CD4-positive, alpha-beta T cell (primary cell): ENCODE measurements around the gene SOCS6. TPM values are rescaled to one million over a fixed set of nuclear protein-coding genes. Genes with fewer than 3 reads are reported as not detected.
A peak's percentile ranks its signal among the peaks of the same experiment; 100 is the strongest.

Experiments used
- ATAC-seq: fragments of 200-7000 bp; cut with Tn5 transposase; one replicate; pipeline ENCODE4 v1.10.0; 2022; ENCODE audit warnings: mild to moderate bottlenecking; ENCODE audit not compliant: poor library complexity
- CTCF ChIA-PET: fragments of 350-600 bp; sonication (Branson Sonifier 250); formaldehyde crosslinking; loops from one replicate; lab custom pipeline; 2021; ENCODE audit warnings: antibody characterized with exemption, inconsistent platforms; lab: Charles Lee
- POLR2A ChIA-PET: fragments of 350-600 bp; sonication (Branson Sonifier 250); formaldehyde crosslinking; loops from one replicate; lab custom pipeline; 2021; ENCODE audit warnings: antibody characterized with exemption, inconsistent platforms; lab: Charles Lee
- DNase-seq, 14 experiments: peaks; one replicate each; pipeline ENCODE4 v3.0.0-alpha.2; 2013 to 2020; ENCODE audit warnings: mixed read lengths in 2 of 14
- H3K27ac ChIP-seq, 2 donors: one replicate each; pipeline versions ENCODE4 v1.5.1 to v1.7.0; 2013; ENCODE audit warnings: low read length in 2 of 2, low read depth in 1 of 2, mild to moderate bottlenecking in 1 of 2
- H3K27me3 ChIP-seq, 2 experiments: 1 replicate in 1 of 2; 2 replicates in 1 of 2; pipeline versions ENCODE4 v1.6.1 to v1.7.0; 2013; ENCODE audit warnings: low read length in 2 of 2, control low read depth in 1 of 2, mild to moderate bottlenecking in 1 of 2, moderate library complexity in 1 of 2; ENCODE audit not compliant: insufficient read depth in 2 of 2, control insufficient read depth in 1 of 2
- H3K36me3 ChIP-seq: one replicate; pipeline ENCODE4 v1.6.1; 2013; ENCODE audit warnings: low read length, control low read depth; ENCODE audit not compliant: insufficient read depth
- H3K4me1 ChIP-seq: one replicate; pipeline ENCODE4 v1.6.1; 2013; ENCODE audit warnings: low read length, control low read depth; ENCODE audit not compliant: insufficient read depth
- H3K4me3 ChIP-seq: one replicate; pipeline ENCODE4 v1.5.1; 2013; ENCODE audit warnings: mild to moderate bottlenecking, low read length, moderate library complexity
- H3K9me3 ChIP-seq, 2 experiments: 1 replicate in 1 of 2; 2 replicates in 1 of 2; pipeline versions ENCODE4 v1.6.1 to v1.7.0; 2013; ENCODE audit warnings: low read length in 2 of 2, mild to moderate bottlenecking in 2 of 2, control low read depth in 1 of 2, moderate library complexity in 1 of 2; ENCODE audit not compliant: control insufficient read depth in 1 of 2, insufficient read depth in 1 of 2
- H3K27ac Mint-ChIP-seq: one replicate; pipeline ENCODE4 v1.8.0; 2020; ENCODE audit warnings: mixed read lengths
- H3K27me3 Mint-ChIP-seq: one replicate; pipeline ENCODE4 v1.8.0; 2021; ENCODE audit warnings: mixed read lengths
- H3K36me3 Mint-ChIP-seq: one replicate; pipeline ENCODE4 v1.8.0; 2021; ENCODE audit warnings: low read depth, mixed read lengths
- H3K4me1 Mint-ChIP-seq: one replicate; pipeline ENCODE4 v1.8.0; 2021; ENCODE audit warnings: low read depth, mixed read lengths
- H3K4me3 Mint-ChIP-seq: one replicate; pipeline ENCODE4 v1.8.0; 2020; ENCODE audit warnings: mild to moderate bottlenecking, mixed read lengths
- H3K9me3 Mint-ChIP-seq: one replicate; pipeline ENCODE4 v1.8.0; 2020; ENCODE audit warnings: mixed read lengths
- intact Hi-C, 2 experiments: fragments of 100-400 bp; cut with DNase I in 1 of 2; cut with micrococcal nuclease in 1 of 2; formaldehyde crosslinking; loops; one replicate each; pipeline versions ENCODE4 v1.15.1 to v1.9.0; 2023 to 2025; cut with DNase I, micrococcal nuclease
- polyA plus RNA-seq, 2 donors: library from polyadenylated mRNA; unstranded; fragments of 120-200 nt; gene quantifications; one replicate each; pipeline ENCODE4 v1.2.1, GENCODE V29; 2013
- total RNA-seq, 174 experiments: library from RNA in 2 of 174; stranded (reverse) in 2 of 174; gene quantifications; one replicate each; pipeline ENCODE4 v1.2.3 and lab custom pipeline; 2021 to 2026
- TF ChIP-seq, protein P1 (sequence below): fragments of 200-600 bp; IDR thresholded peaks from one replicate; pipeline ENCODE4 v1.8.0; 2022; ENCODE audit warnings: antibody characterized with exemption, mild to moderate bottlenecking

The SOCS6 gene, protein sequence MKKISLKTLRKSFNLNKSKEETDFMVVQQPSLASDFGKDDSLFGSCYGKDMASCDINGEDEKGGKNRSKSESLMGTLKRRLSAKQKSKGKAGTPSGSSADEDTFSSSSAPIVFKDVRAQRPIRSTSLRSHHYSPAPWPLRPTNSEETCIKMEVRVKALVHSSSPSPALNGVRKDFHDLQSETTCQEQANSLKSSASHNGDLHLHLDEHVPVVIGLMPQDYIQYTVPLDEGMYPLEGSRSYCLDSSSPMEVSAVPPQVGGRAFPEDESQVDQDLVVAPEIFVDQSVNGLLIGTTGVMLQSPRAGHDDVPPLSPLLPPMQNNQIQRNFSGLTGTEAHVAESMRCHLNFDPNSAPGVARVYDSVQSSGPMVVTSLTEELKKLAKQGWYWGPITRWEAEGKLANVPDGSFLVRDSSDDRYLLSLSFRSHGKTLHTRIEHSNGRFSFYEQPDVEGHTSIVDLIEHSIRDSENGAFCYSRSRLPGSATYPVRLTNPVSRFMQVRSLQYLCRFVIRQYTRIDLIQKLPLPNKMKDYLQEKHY
- 1 to 10 TPM; 1.8 to 2.5 TPM for total RNA-seq
- 1.6 TPM for polyA plus RNA-seq (2013, experiment 1 of 2)
- 1.6 TPM for polyA plus RNA-seq (2013, experiment 2 of 2)
- 0 to 6.2 (median 2.2) reads per million in 172 experiments for total RNA-seq (lab: John Stamatoyannopoulos, UW)

DNA sequence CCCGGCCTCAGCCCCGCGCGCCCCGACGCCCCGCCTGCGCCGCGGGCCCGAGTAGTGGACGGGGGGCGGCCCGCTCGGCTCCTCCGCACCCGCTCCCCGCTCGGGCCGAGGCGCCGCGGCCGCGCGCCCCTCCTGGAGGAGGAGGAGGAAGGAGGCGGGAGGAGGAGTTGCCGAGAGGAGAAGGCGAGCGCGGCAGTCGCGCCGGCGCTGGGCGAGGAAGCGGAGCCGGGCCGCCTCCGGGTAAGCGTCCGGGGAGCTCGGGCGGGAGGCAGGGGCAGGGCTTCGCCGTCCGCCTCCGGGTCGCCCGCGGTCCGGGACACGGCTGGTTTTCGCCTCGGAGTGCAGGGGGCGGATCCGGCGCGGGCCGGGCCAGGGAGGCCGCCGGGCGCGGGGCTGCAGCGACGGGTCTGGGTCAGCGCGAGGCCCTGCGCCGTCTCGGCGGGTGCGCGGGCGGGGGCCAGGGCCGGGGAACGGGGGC is at the start of gene SOCS6:
Gene SOCS6, plus strand, starts transcription at position 195 of the 478 bp plus-strand sequence. CDS start 35,624 bp downstream, outside the sequence.
- peak within 1 kb of the TSS; percentile 94 for H3K4me3 Mint-ChIP-seq
- H3K4me3 ChIP-seq, result peak within 1 kb of the TSS; percentile 49
- H3K27me3 Mint-ChIP-seq, result peaks cover 39% of the 10 kb centered on the region

DNA sequence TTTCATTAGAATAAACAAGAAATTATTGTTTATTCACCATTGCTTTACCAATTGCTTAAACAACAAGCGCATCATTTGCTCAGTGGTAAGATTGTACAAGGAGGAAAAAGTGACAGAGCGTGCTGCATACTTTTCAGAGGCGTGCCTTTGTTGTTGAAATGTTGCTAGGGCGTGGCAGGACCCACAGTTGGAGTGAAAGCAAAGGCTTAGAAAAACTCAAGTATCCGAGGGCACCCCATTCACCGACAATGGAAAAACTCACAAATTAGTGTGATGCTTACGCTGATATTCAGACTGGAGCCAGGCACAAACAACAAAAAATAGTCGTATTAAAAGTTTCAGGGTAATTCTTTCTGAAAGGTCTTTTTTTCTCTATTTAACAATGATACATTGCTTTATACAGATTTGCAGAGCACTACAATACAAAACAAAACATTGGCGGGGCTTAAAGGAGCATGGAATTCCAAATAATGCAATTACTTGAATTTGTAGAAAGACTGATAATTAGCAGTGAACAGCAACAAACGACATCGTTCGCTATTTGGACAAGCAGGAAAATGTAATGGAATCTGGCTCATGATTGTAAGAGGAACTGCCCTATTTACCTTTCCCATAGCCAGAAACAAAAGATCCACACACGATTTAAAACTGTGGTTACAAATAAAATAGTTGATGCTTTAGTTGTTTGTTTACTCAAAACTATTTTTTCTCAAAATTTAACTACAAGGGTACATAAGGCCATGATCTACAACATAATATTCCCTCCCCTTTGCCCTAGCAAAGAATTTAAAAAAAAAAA is 45.5 kb upstream of the SOCS6 start:
- Histone ChIP-seq H3K4me3 (no peak overlapping the region), H3K27me3 (no peaks in the 10 kb centered on the region), H3K9me3 (no peaks in the 10 kb centered on the region), H3K27ac (no peak overlapping the region), H3K36me3 (no peaks in the 10 kb centered on the region), H3K4me1 (no peaks in the 10 kb centered on the region)
- no peaks in the 10 kb centered on the region for H3K36me3 Mint-ChIP-seq
- no peaks in the 10 kb centered on the region for H3K9me3 Mint-ChIP-seq
- H3K27ac Mint-ChIP-seq, result no peak overlapping the region
- DNase-seq (no peak), ATAC-seq (no peak)
- no peak overlapping the region for H3K4me3 Mint-ChIP-seq
- intact Hi-C loops, result no loop called here
- CTCF ChIA-PET, result no interaction called here
- TF ChIP-seq, protein P1, sequence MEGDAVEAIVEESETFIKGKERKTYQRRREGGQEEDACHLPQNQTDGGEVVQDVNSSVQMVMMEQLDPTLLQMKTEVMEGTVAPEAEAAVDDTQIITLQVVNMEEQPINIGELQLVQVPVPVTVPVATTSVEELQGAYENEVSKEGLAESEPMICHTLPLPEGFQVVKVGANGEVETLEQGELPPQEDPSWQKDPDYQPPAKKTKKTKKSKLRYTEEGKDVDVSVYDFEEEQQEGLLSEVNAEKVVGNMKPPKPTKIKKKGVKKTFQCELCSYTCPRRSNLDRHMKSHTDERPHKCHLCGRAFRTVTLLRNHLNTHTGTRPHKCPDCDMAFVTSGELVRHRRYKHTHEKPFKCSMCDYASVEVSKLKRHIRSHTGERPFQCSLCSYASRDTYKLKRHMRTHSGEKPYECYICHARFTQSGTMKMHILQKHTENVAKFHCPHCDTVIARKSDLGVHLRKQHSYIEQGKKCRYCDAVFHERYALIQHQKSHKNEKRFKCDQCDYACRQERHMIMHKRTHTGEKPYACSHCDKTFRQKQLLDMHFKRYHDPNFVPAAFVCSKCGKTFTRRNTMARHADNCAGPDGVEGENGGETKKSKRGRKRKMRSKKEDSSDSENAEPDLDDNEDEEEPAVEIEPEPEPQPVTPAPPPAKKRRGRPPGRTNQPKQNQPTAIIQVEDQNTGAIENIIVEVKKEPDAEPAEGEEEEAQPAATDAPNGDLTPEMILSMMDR, result no peak
- H3K27me3 Mint-ChIP-seq, result peaks cover 23% of the 10 kb centered on the region
- POLR2A ChIA-PET, result no interaction called here
- no peaks in the 10 kb centered on the region for H3K4me1 Mint-ChIP-seq

More for the DNA sequence above, at the start of gene SOCS6:
- ATAC-seq (peak; percentile 68), DNase-seq (peak in 7 of 14 experiments; percentile 11 to 58 (median 34))
- intact Hi-C loops, result no loop called here
- Mint-ChIP-seq H3K36me3 (no peaks in the 10 kb centered on the region), H3K4me1 (peaks cover 12% of the 10 kb centered on the region), H3K27ac (peak within 1 kb of the TSS; percentile 15), H3K9me3 (no peaks in the 10 kb centered on the region)
- TF ChIP-seq, protein P1, result no peak
- Histone ChIP-seq H3K9me3 (no peaks in the 10 kb centered on the region), H3K36me3 (no peaks in the 10 kb centered on the region), H3K27me3 (peaks cover 11 to 19% of the 10 kb centered on the region in 2 experiments), H3K4me1 (peaks cover 21% of the 10 kb centered on the region), H3K27ac (no peak within 1 kb of the TSS)
- POLR2A ChIA-PET, result interaction anchor here (0.7 kb wide), 1 partner anchor 83 kb away, joined by 3 read pairs; the partner anchor contains the start of gene RTTN
- CTCF ChIA-PET, result no interaction called here

DNA sequence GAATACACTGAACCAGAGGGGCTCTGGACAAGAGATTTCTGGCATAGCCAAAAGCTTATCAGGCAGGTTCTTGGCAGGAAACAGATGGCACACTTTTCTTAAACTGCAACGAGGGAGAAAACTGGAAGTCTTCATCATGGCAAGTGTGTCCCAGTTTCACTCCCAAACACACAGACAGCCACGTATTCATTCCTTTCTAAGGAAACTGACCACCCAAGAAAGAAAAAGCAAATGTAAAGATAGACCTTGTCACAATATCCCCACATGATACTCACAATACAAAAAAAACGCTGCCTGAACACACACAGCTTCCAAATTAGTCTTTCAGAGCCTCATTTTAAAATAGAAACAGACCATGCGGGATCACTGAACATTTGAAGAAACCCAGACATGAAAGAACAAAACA is 42.8 kb upstream of the SOCS6 start:
- CTCF ChIA-PET, result no interaction called here
- Mint-ChIP-seq H3K27ac (no peak overlapping the region), H3K36me3 (no peaks in the 10 kb centered on the region), H3K4me3 (no peak overlapping the region), H3K4me1 (no peaks in the 10 kb centered on the region), H3K9me3 (no peaks in the 10 kb centered on the region), H3K27me3 (no peaks in the 10 kb centered on the region)
- no peaks in the 10 kb centered on the region for H3K27me3 ChIP-seq
- H3K4me1 ChIP-seq, result no peaks in the 10 kb centered on the region
- no peak overlapping the region for H3K4me3 ChIP-seq
- POLR2A ChIA-PET, result no interaction called here
- H3K27ac ChIP-seq, result no peak overlapping the region
- H3K36me3 ChIP-seq, result no peaks in the 10 kb centered on the region
- ATAC-seq (no peak), DNase-seq (no peak)
- intact Hi-C loops, result no loop called here
- H3K9me3 ChIP-seq, result peaks cover 0 to 7% of the 10 kb centered on the region in 2 experiments
- TF ChIP-seq, protein P1, result no peak
